ENCODE measurements around the gene GABRR2. TPM values are rescaled to one million over a fixed set of nuclear protein-coding genes. Genes with fewer than 3 reads are reported as not detected.
"Not testable (repeated sequence)": the region's sequence is repeated elsewhere in the genome, so short reads cannot be mapped to it uniquely, and the experiment has no call there.

GABRR2 gene
- total RNA-seq, 4 donors from 2014 or later: 0.27 to 0.62 TPM; not detected in 2

GRCh38 chr6:89311853-89312531, 3.1 kb downstream of the GABRR2 start:
- no peak overlapping the region for H3K4me3 ChIP-seq (ENCODE audit: low read depth, poor library complexity, severe bottlenecking)
- TF ChIP-seq CTCF (IDR thresholded peaks at IDR 0.05) (no peak), POLR2A (IDR thresholded peaks at IDR 0.05) (no peak)
- intact Hi-C loops (cut with DNase I; ENCODE audit: low total_unique reads): no loop called here
- WGBS, 2 donors: 21 to 27% methylated on average over 9 of the region's 9 CpGs
- DNase-seq (ENCODE audit: low spot score in 2 of 2): peak; percentile 42 to 93

- DNase-seq (ENCODE audit: low spot score in 2 of 2): no peak
- H3K4me3 ChIP-seq (ENCODE audit: low read depth, poor library complexity, severe bottlenecking): no peak overlapping the region
- WGBS, 2 donors: 25 to 27% methylated on average over 5 of the region's 5 CpGs
- no peak for TF ChIP-seq POLR2A (IDR thresholded peaks at IDR 0.05)
- TF ChIP-seq CTCF (IDR thresholded peaks at IDR 0.05): no peak
- intact Hi-C loops (cut with DNase I; ENCODE audit: low total_unique reads): no loop called here
These were observed 3.6 kb downstream of the GABRR2 start for GRCh38 chr6:89311530-89311852.

GRCh38 chr6:89310929-89311328, 4.2 kb downstream of the GABRR2 start:
- TF ChIP-seq POLR2A (IDR thresholded peaks at IDR 0.05) (no peak), CTCF (IDR thresholded peaks at IDR 0.05) (no peak)
- intact Hi-C loops (cut with DNase I; ENCODE audit: low total_unique reads): no loop called here
- H3K4me3 ChIP-seq (ENCODE audit: low read depth, poor library complexity, severe bottlenecking): no peak overlapping the region
- WGBS, 2 donors: 51 to 62% methylated on average over 11 of the region's 11 CpGs
- no peak for DNase-seq (ENCODE audit: low spot score in 2 of 2)

GRCh38 chr6:89308525-89309395, 6.3 kb downstream of the GABRR2 start:
- WGBS, 2 donors: 82 to 86% methylated on average over 8 to 9 of the region's 9 CpGs
- intact Hi-C loops (cut with DNase I; ENCODE audit: low total_unique reads): no loop called here
- DNase-seq (ENCODE audit: low spot score in 2 of 2): no peak

GRCh38 chr6:89304517-89304916, 10.6 kb downstream of the GABRR2 start:
- WGBS, 2 donors: 74 to 80% methylated on average over 3 of the region's 3 CpGs
- intact Hi-C loops (cut with DNase I; ENCODE audit: low total_unique reads); DNase-seq (ENCODE audit: low spot score in 2 of 2); H3K4me3 ChIP-seq (ENCODE audit: low read depth, poor library complexity, severe bottlenecking): not testable (repeated sequence)

More at GRCh38 chr6:89308525-89309395, 6.3 kb downstream of the GABRR2 start:
- no peak overlapping the region for H3K4me3 ChIP-seq (ENCODE audit: low read depth, poor library complexity, severe bottlenecking)
- no peak for TF ChIP-seq CTCF (IDR thresholded peaks at IDR 0.05)
- no peak for TF ChIP-seq POLR2A (IDR thresholded peaks at IDR 0.05)

GRCh38 chr6:89302936-89303335, 12.2 kb downstream of the GABRR2 start:
- 90 to 91% methylated on average over 10 of the region's 10 CpGs for WGBS, 2 donors
- no peak for TF ChIP-seq CTCF (IDR thresholded peaks at IDR 0.05)
- TF ChIP-seq POLR2A (IDR thresholded peaks at IDR 0.05): no peak
- no peak overlapping the region for H3K4me3 ChIP-seq (ENCODE audit: low read depth, poor library complexity, severe bottlenecking)
- no peak for DNase-seq (ENCODE audit: low spot score in 2 of 2)
- intact Hi-C loops (cut with DNase I; ENCODE audit: low total_unique reads): no loop called here

Measured in lower leg skin (tissue), 4 donors.